ENCODE data around the gene LGI1.

The LGI1 gene

DNA sequence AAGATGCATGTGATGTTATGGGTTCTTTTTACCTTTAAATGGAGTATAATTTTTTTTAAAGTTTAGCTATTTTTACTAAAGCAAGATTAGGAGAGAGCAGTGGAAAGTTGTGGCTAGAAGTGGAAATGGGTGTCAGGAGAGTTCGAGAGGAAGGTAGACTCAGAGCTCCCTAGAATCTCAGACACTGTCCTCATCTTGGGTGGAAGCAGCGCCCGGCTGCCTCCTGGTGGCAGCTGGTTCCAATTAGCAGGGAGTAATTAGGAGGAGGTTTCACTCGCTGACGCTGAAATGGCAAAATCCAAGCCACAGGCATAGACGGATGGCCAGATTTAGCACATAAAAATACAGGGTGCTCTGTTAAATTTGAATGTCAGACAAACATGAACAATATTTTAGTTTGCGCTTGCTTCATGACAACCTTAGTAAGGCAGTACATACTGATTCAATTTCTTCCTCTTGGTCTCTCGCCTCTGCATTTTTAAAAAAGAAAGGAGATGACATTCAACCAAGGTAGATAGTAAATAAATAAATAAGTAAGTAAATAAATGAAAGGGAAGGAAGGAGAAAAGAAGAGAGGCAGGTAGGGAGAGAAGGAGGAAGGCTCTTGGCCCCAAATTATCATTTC, 58.5 kb downstream of the LGI1 start:
- H4K91ac ChIP-seq (ENCODE audit: low read depth, low read length), result no peak overlapping the region
- H3K23ac ChIP-seq (ENCODE audit: low read length), result no peak overlapping the region
- no peak overlapping the region for H2AK5ac ChIP-seq (ENCODE audit: low read length)
- H3K4me3 ChIP-seq (ENCODE audit: low read depth, low read length), result no peak overlapping the region
- no peak overlapping the region for H2BK12ac ChIP-seq (ENCODE audit: low read length)
- peaks cover 2% of the 10 kb centered on the region for H3K9me3 ChIP-seq (ENCODE audit: insufficient read depth, low read depth, low read length)
- no peak overlapping the region for H3K9ac ChIP-seq (ENCODE audit: low read length)
- no peak overlapping the region for H3K14ac ChIP-seq (ENCODE audit: low read length)
- DNase-seq, result peak; percentile 57 to 76
- peaks cover 3 to 8% of the 10 kb centered on the region in 2 experiments for H3K4me1 ChIP-seq (ENCODE audit: control insufficient read depth in 1 of 2, insufficient read depth in 2 of 2, low read length in 2 of 2)
- H3K79me1 ChIP-seq (ENCODE audit: low read length), result peaks cover 2% of the 10 kb centered on the region
- H3K79me2 ChIP-seq (ENCODE audit: control insufficient read depth, insufficient read depth, low read length, poor library complexity), result no peaks in the 10 kb centered on the region
- no CpG with 5 or more reads among the region's 8 CpGs for WGBS (ENCODE audit: extremely low coverage, insufficient coverage, insufficient read length)
- no peak overlapping the region for H3K4me2 ChIP-seq (ENCODE audit: low read length)
- H3K4ac ChIP-seq (ENCODE audit: low read depth, low read length), result no peak overlapping the region
- H3K27me3 ChIP-seq (ENCODE audit: insufficient read depth, low read length), result no peaks in the 10 kb centered on the region
- no peak overlapping the region for H2BK120ac ChIP-seq (ENCODE audit: insufficient read depth, low read length, poor library complexity)
- no peak overlapping the region for H2AFZ ChIP-seq (ENCODE audit: insufficient read depth, low read length, poor library complexity)
- no peak overlapping the region for H4K8ac ChIP-seq (ENCODE audit: low read depth, low read length)
- H3K27ac ChIP-seq (ENCODE audit: low read depth, low read length), result no peak overlapping the region
- H2BK5ac ChIP-seq (ENCODE audit: low read depth, low read length, poor library complexity), result no peak overlapping the region
- no peaks in the 10 kb centered on the region for H3K36me3 ChIP-seq (ENCODE audit: control insufficient read depth in 1 of 2, insufficient read depth in 2 of 2, low read length in 2 of 2)
- H4K12ac ChIP-seq (ENCODE audit: low read depth, low read length), result no peak overlapping the region
- no peak overlapping the region for H3K18ac ChIP-seq (ENCODE audit: low read length)

DNA sequence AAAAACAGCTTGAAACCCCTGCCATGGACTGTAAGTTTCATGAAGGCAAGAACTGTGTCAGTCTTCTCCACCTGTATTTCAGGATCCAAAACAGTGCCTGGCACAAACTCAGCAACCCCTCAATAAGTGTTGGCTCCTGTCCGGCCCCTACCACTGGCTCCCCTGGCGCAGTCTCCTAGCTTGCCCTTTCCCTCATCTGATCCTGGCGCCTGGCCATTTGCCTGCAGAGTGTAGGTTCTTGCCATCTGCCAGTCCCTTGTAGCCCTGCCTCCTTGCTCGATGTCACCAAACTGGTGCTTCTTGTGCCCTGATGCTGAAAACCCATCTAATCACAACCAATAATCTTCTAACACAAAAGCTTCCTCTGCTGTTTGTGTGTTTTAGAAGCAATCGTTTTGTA, 60.4 kb downstream of the LGI1 start:
- WGBS (ENCODE audit: extremely low coverage, insufficient coverage, insufficient read length), result no CpG with 5 or more reads among the region's 5 CpGs
- no peak for DNase-seq
- Histone ChIP-seq H3K27me3 (ENCODE audit: insufficient read depth, low read length) (no peaks in the 10 kb centered on the region), H4K8ac (ENCODE audit: low read depth, low read length) (no peak overlapping the region), H3K18ac (ENCODE audit: low read length) (no peak overlapping the region), H3K4me2 (ENCODE audit: low read length) (no peak overlapping the region), H3K27ac (ENCODE audit: low read depth, low read length) (no peak overlapping the region), H3K4me1 (ENCODE audit: control insufficient read depth in 1 of 2, insufficient read depth in 2 of 2, low read length in 2 of 2) (peaks cover 3 to 8% of the 10 kb centered on the region in 2 experiments), H3K23ac (ENCODE audit: low read length) (no peak overlapping the region), H2BK5ac (ENCODE audit: low read depth, low read length, poor library complexity) (no peak overlapping the region), H3K79me1 (ENCODE audit: low read length) (peaks cover 2% of the 10 kb centered on the region), H3K9ac (ENCODE audit: low read length) (no peak overlapping the region), H3K4ac (ENCODE audit: low read depth, low read length) (no peak overlapping the region), H4K12ac (ENCODE audit: low read depth, low read length) (no peak overlapping the region), H2AK5ac (ENCODE audit: low read length) (no peak overlapping the region), H3K36me3 (ENCODE audit: control insufficient read depth in 1 of 2, insufficient read depth in 2 of 2, low read length in 2 of 2) (no peaks in the 10 kb centered on the region), H3K79me2 (ENCODE audit: control insufficient read depth, insufficient read depth, low read length, poor library complexity) (no peaks in the 10 kb centered on the region), H2BK12ac (ENCODE audit: low read length) (no peak overlapping the region), H2AFZ (ENCODE audit: insufficient read depth, low read length, poor library complexity) (no peak overlapping the region), H3K4me3 (ENCODE audit: low read depth, low read length) (no peak overlapping the region), H2BK120ac (ENCODE audit: insufficient read depth, low read length, poor library complexity) (no peak overlapping the region), H3K9me3 (ENCODE audit: insufficient read depth, low read depth, low read length) (peaks cover 2% of the 10 kb centered on the region), H4K91ac (ENCODE audit: low read depth, low read length) (no peak overlapping the region), H3K14ac (ENCODE audit: low read length) (no peak overlapping the region)

DNA sequence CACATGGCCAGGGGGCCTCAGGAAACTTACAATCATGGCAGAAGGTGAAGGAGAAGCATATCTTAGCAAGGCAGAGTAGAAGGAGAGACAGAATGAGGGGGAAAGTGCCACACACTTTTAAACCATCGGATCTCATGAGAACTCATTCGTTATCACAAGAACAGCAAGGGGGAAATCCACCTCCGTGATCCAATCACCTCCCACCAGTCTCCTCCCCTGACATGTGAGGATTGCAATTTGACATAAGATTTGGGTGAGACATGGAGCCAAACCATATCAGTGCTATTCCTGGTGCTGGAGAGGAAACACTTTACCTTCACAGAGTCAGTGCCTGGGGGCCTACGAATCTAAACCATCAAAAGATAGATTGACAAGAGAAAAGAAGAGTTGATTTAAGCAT, 61.8 kb downstream of the LGI1 start:
- Histone ChIP-seq H3K18ac (ENCODE audit: low read length) (no peak overlapping the region), H2BK5ac (ENCODE audit: low read depth, low read length, poor library complexity) (no peak overlapping the region), H3K9ac (ENCODE audit: low read length) (no peak overlapping the region), H3K9me3 (ENCODE audit: insufficient read depth, low read depth, low read length) (peaks cover 2% of the 10 kb centered on the region), H3K4me3 (ENCODE audit: low read depth, low read length) (no peak overlapping the region), H2AFZ (ENCODE audit: insufficient read depth, low read length, poor library complexity) (no peak overlapping the region), H3K4ac (ENCODE audit: low read depth, low read length) (no peak overlapping the region), H3K4me2 (ENCODE audit: low read length) (no peak overlapping the region), H4K12ac (ENCODE audit: low read depth, low read length) (no peak overlapping the region), H3K36me3 (ENCODE audit: control insufficient read depth in 1 of 2, insufficient read depth in 2 of 2, low read length in 2 of 2) (no peaks in the 10 kb centered on the region), H3K27ac (ENCODE audit: low read depth, low read length) (no peak overlapping the region), H3K23ac (ENCODE audit: low read length) (no peak overlapping the region), H3K27me3 (ENCODE audit: insufficient read depth, low read length) (no peaks in the 10 kb centered on the region), H4K8ac (ENCODE audit: low read depth, low read length) (no peak overlapping the region), H3K14ac (ENCODE audit: low read length) (no peak overlapping the region), H3K4me1 (ENCODE audit: control insufficient read depth in 1 of 2, insufficient read depth in 2 of 2, low read length in 2 of 2) (peaks cover 3 to 5% of the 10 kb centered on the region in 2 experiments), H3K79me2 (ENCODE audit: control insufficient read depth, insufficient read depth, low read length, poor library complexity) (no peaks in the 10 kb centered on the region), H2BK120ac (ENCODE audit: insufficient read depth, low read length, poor library complexity) (no peak overlapping the region), H2AK5ac (ENCODE audit: low read length) (no peak overlapping the region), H2BK12ac (ENCODE audit: low read length) (no peak overlapping the region), H3K79me1 (ENCODE audit: low read length) (peaks cover 2% of the 10 kb centered on the region), H4K91ac (ENCODE audit: low read depth, low read length) (no peak overlapping the region)
- DNase-seq, result no peak
- WGBS (ENCODE audit: extremely low coverage, insufficient coverage, insufficient read length), result no CpG with 5 or more reads among the region's 4 CpGs

DNA sequence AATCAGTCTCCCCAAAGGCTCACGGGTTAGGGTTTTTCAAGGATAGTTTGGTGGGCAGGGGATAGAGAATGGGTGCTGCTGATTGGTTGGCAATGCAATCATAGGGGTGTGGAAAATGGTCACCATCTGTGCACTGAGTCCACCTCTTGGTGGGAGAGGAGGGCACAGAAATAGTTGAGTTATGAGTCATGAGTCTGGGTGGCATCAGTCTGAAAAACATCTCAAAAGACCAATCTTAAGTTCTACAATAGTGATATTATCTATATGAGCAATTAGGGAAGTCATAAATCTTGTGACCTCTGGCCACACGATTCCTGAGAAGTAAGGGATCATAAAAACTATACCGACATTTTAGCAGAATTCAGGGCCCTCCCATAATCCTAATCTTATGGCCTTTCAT, 62.7 kb downstream of the LGI1 start:
- no peaks in the 10 kb centered on the region for H3K36me3 ChIP-seq (ENCODE audit: control insufficient read depth in 1 of 2, insufficient read depth in 2 of 2, low read length in 2 of 2)
- no peak overlapping the region for H3K4me2 ChIP-seq (ENCODE audit: low read length)
- H3K4ac ChIP-seq (ENCODE audit: low read depth, low read length), result no peak overlapping the region
- no peak overlapping the region for H3K14ac ChIP-seq (ENCODE audit: low read length)
- H2AFZ ChIP-seq (ENCODE audit: insufficient read depth, low read length, poor library complexity), result no peak overlapping the region
- peaks cover 2% of the 10 kb centered on the region for H3K9me3 ChIP-seq (ENCODE audit: insufficient read depth, low read depth, low read length)
- no peak overlapping the region for H2BK5ac ChIP-seq (ENCODE audit: low read depth, low read length, poor library complexity)
- no peak overlapping the region for H3K4me3 ChIP-seq (ENCODE audit: low read depth, low read length)
- no peak overlapping the region for H3K27ac ChIP-seq (ENCODE audit: low read depth, low read length)
- peaks cover 2% of the 10 kb centered on the region for H3K79me1 ChIP-seq (ENCODE audit: low read length)
- no peaks in the 10 kb centered on the region for H3K79me2 ChIP-seq (ENCODE audit: control insufficient read depth, insufficient read depth, low read length, poor library complexity)
- no peak overlapping the region for H3K23ac ChIP-seq (ENCODE audit: low read length)
- WGBS (ENCODE audit: extremely low coverage, insufficient coverage, insufficient read length), result no CpG with 5 or more reads among the region's 3 CpGs
- DNase-seq, result no peak
- no peak overlapping the region for H3K18ac ChIP-seq (ENCODE audit: low read length)
- no peak overlapping the region for H2BK120ac ChIP-seq (ENCODE audit: insufficient read depth, low read length, poor library complexity)
- no peak overlapping the region for H4K8ac ChIP-seq (ENCODE audit: low read depth, low read length)
- no peak overlapping the region for H2AK5ac ChIP-seq (ENCODE audit: low read length)
- no peak overlapping the region for H4K91ac ChIP-seq (ENCODE audit: low read depth, low read length)
- peaks cover 3% of the 10 kb centered on the region in 2 experiments for H3K4me1 ChIP-seq (ENCODE audit: control insufficient read depth in 1 of 2, insufficient read depth in 2 of 2, low read length in 2 of 2)
- H4K12ac ChIP-seq (ENCODE audit: low read depth, low read length), result no peak overlapping the region
- no peak overlapping the region for H3K9ac ChIP-seq (ENCODE audit: low read length)
- H3K27me3 ChIP-seq (ENCODE audit: insufficient read depth, low read length), result no peaks in the 10 kb centered on the region
- H2BK12ac ChIP-seq (ENCODE audit: low read length), result no peak overlapping the region

Data from trophoblast cell (in vitro differentiated cells and primary cell).